Activated naive CD4-positive, alpha-beta T cell treated with anti-CD3 and anti-CD28 coated beads, Interleukin-2, amount 50 U/mL, for 72 hours (primary cell): ENCODE results near the gene TGFBI. TPM values are rescaled to one million over a fixed set of nuclear protein-coding genes. Genes with fewer than 3 reads are reported as not detected.

Experiments
- ATAC-seq, 2 donors: fragments of 150-1000 bp; cut with Tn5 transposase; 2 replicates each; pipeline ENCODE4 v1.10.0; 2021; ENCODE audit warnings: mild to moderate bottlenecking in 2 of 2, moderate library complexity in 2 of 2
- DNase-seq, 2 donors: peaks; one replicate each; pipeline ENCODE4 v3.0.0; 2021 to 2022; ENCODE audit warnings: low spot score in 2 of 2
- H3K27ac Mint-ChIP-seq, 2 donors: one replicate each; pipeline ENCODE4 v1.8.0; 2022; ENCODE audit warnings: mild to moderate bottlenecking in 2 of 2, mixed read lengths in 2 of 2
- H3K36me3 Mint-ChIP-seq, 2 donors: one replicate each; pipeline ENCODE4 v1.8.0; 2022; ENCODE audit warnings: mixed read lengths in 2 of 2
- H3K9me3 Mint-ChIP-seq, 2 donors: one replicate each; pipeline ENCODE4 v1.8.0; 2022; ENCODE audit warnings: mixed read lengths in 2 of 2
- total RNA-seq, 2 donors: library from RNA; stranded (reverse); gene quantifications; one replicate each; pipeline ENCODE4 v1.2.3, GENCODE V29; 2022

Gene TGFBI
- total RNA-seq, 2 donors from 2014 or later: not detected

- ATAC-seq (no peak), DNase-seq (no peak)
- Mint-ChIP-seq H3K9me3 (no peaks in the 10 kb centered on the region), H3K36me3 (no peaks in the 10 kb centered on the region), H3K27ac (no peak overlapping the region)
Observed at GRCh38 chr5:136108766-136109165, 80.0 kb downstream of the TGFBI start.

GRCh38 chr5:136109453-136110135 is 80.8 kb downstream of the TGFBI start:
- DNase-seq (no peak), ATAC-seq (no peak)
- Mint-ChIP-seq H3K9me3 (no peaks in the 10 kb centered on the region), H3K27ac (no peak overlapping the region), H3K36me3 (no peaks in the 10 kb centered on the region)

Other genes with a start within 250 kb of the TGFBI start
- not detected for gene SLC25A48, start 194.3 kb upstream of the TGFBI start, total RNA-seq
- gene IL9, start 133.1 kb upstream of the TGFBI start, total RNA-seq: under 1 TPM; 0.43 to 0.93 TPM
- not detected for gene LECT2, start 74.0 kb upstream of the TGFBI start, total RNA-seq
- gene SMAD5, start 103.9 kb downstream of the TGFBI start, total RNA-seq: 10 to 100 TPM in 1 of 2 donors, 1 to 10 TPM in 1; 5.8 to 12.1 TPM
- not detected for gene SMIM32, start 164.2 kb downstream of the TGFBI start, total RNA-seq